H1 (cell line): ENCODE measurements around the gene HLA-DPB1.

Source experiments
- CBX8 ChIP-seq: fragments of 300-800, 300-1000 bp; sonication (generic); IDR thresholded peaks from 2 replicates; pipeline ENCODE4 v1.7.1; 2016; ENCODE audit warnings: low read depth, low read length, borderline replicate concordance
- HDAC6 ChIP-seq: IDR thresholded peaks from one replicate; pipeline ENCODE4 v1.7.1; 2012; ENCODE audit warnings: low read depth, mild to moderate bottlenecking, inconsistent platforms, low read length, moderate library complexity
- YY1 ChIP-seq: IDR thresholded peaks from 2 replicates; pipeline ENCODE4 v1.6.1; 2011; ENCODE audit warnings: low read depth, mild to moderate bottlenecking, low read length
- TF ChIP-seq, protein P1 (sequence below): IDR thresholded peaks from 2 replicates; pipeline ENCODE4 v1.6.1; 2011; ENCODE audit warnings: low read length, improper control_type of control experiment
- TF ChIP-seq, protein P2 (sequence below), 3 experiments: IDR thresholded peaks; 1 replicate in 2 of 3; 2 replicates in 1 of 3; pipeline versions ENCODE4 v1.5.1 to v1.6.1; 2011; ENCODE audit warnings: low read length in 3 of 3, mild to moderate bottlenecking in 3 of 3, inconsistent platforms in 2 of 3, low read depth in 1 of 3, moderate library complexity in 1 of 3; ENCODE audit not compliant: insufficient read depth in 1 of 3; ENCODE audit errors: control extremely low read depth in 1 of 3

DNA sequence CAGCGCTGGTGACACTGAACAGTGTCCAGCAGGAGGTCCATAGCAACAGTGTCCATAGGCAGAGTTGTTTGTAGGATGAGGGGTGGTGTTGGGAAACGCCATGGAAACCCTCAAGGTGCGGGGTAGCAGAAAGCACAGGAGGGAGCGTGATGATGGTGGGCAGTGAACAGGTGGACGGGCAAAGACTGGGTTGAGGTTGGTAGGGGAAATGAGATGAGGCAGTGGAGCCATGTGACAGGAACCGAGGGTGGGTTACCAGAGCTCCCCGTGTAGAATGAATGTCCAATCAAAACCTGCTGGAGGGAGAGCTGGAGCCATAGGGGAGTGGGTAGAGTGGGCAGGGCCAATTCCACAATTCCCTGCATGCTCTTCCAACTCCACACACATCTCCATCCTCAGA lies 38.0 kb downstream of the HLA-DPB1 start:
- TF ChIP-seq, protein P1, sequence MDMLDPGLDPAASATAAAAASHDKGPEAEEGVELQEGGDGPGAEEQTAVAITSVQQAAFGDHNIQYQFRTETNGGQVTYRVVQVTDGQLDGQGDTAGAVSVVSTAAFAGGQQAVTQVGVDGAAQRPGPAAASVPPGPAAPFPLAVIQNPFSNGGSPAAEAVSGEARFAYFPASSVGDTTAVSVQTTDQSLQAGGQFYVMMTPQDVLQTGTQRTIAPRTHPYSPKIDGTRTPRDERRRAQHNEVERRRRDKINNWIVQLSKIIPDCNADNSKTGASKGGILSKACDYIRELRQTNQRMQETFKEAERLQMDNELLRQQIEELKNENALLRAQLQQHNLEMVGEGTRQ: no peak
- TF ChIP-seq YY1 (no peak), CBX8 (no peak), HDAC6 (no peak)
- TF ChIP-seq, protein P2, sequence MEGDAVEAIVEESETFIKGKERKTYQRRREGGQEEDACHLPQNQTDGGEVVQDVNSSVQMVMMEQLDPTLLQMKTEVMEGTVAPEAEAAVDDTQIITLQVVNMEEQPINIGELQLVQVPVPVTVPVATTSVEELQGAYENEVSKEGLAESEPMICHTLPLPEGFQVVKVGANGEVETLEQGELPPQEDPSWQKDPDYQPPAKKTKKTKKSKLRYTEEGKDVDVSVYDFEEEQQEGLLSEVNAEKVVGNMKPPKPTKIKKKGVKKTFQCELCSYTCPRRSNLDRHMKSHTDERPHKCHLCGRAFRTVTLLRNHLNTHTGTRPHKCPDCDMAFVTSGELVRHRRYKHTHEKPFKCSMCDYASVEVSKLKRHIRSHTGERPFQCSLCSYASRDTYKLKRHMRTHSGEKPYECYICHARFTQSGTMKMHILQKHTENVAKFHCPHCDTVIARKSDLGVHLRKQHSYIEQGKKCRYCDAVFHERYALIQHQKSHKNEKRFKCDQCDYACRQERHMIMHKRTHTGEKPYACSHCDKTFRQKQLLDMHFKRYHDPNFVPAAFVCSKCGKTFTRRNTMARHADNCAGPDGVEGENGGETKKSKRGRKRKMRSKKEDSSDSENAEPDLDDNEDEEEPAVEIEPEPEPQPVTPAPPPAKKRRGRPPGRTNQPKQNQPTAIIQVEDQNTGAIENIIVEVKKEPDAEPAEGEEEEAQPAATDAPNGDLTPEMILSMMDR (IDR thresholded peaks at IDR 0.05; ENCODE audit: control extremely low read depth in 1 of 3, insufficient read depth in 1 of 3, low read depth in 1 of 3, low read length in 3 of 3): no peak
